Natural killer cell (primary cell): ENCODE measurements around the gene KCNH4. TPM values are rescaled to one million over a fixed set of nuclear protein-coding genes. Genes with fewer than 3 reads are reported as not detected.

Experiments
- ATAC-seq, 3 donors: fragments of 150-1000 bp in 2 of 3; fragments of 200-7000 bp in 1 of 3; cut with Tn5 transposase; 1 replicate in 1 of 3; 2 replicates in 2 of 3; pipeline ENCODE4 v1.10.0; 2021; ENCODE audit warnings: mild to moderate bottlenecking in 2 of 3, moderate library complexity in 2 of 3
- DNase-seq, 2 donors: peaks; one replicate each; pipeline versions ENCODE4 v3.0.0 to v3.0.0-alpha.2; 2013 to 2021; ENCODE audit warnings: mixed read lengths in 1 of 2
- H3K27ac ChIP-seq: one replicate; pipeline ENCODE4 v1.5.1; 2013; ENCODE audit warnings: mild to moderate bottlenecking, low read length
- H3K27me3 ChIP-seq: one replicate; pipeline ENCODE4 v1.6.1; 2013; ENCODE audit warnings: low read length; ENCODE audit not compliant: control insufficient read depth, insufficient read depth
- H3K36me3 ChIP-seq: one replicate; pipeline ENCODE4 v1.6.1; 2013; ENCODE audit warnings: low read length; ENCODE audit not compliant: control insufficient read depth, insufficient read depth
- H3K4me1 ChIP-seq: one replicate; pipeline ENCODE4 v1.6.1; 2013; ENCODE audit warnings: low read length; ENCODE audit not compliant: control insufficient read depth, insufficient read depth
- H3K4me3 ChIP-seq: one replicate; pipeline ENCODE4 v1.5.1; 2013; ENCODE audit warnings: low read length
- H3K9me3 ChIP-seq: one replicate; pipeline ENCODE4 v1.6.1; 2013; ENCODE audit warnings: low read length; ENCODE audit not compliant: control insufficient read depth, insufficient read depth
- H3K27ac Mint-ChIP-seq, 2 donors: one replicate each; pipeline ENCODE4 v1.8.0; 2022; ENCODE audit warnings: mild to moderate bottlenecking in 2 of 2, mixed read lengths in 2 of 2, moderate library complexity in 1 of 2
- H3K27me3 Mint-ChIP-seq, 2 donors: one replicate each; pipeline ENCODE4 v1.8.0; 2022; ENCODE audit warnings: low read depth in 2 of 2, mixed read lengths in 2 of 2
- H3K36me3 Mint-ChIP-seq: one replicate; pipeline ENCODE4 v1.8.0; 2022; ENCODE audit warnings: mixed read lengths
- H3K4me1 Mint-ChIP-seq, 2 donors: one replicate each; pipeline ENCODE4 v1.8.0; 2022; ENCODE audit warnings: mixed read lengths in 2 of 2
- H3K4me3 Mint-ChIP-seq: one replicate; pipeline ENCODE4 v1.8.0; 2022; ENCODE audit warnings: mild to moderate bottlenecking, moderate library complexity, mixed read lengths
- H3K9me3 Mint-ChIP-seq, 2 donors: one replicate each; pipeline ENCODE4 v1.8.0; 2022; ENCODE audit warnings: mixed read lengths in 2 of 2
- CTCF ChIP-seq: fragments of 200-600 bp; IDR thresholded peaks from one replicate; pipeline ENCODE4 v1.8.0; 2022; ENCODE audit warnings: antibody characterized with exemption
- WGBS: methylation state at CpG from one replicate; pipeline ENCODE4 v1.1.7; 2013; ENCODE audit warnings: missing lambda C conversion rate; ENCODE audit not compliant: insufficient coverage; 5-methylcytosine and 5-hydroxymethylcytosine counted together
- intact Hi-C: fragments of 100-400 bp; cut with micrococcal nuclease; formaldehyde crosslinking; loops from one replicate; pipeline ENCODE4 v1.14.2; 2022
- total RNA-seq, 4 donors: library from RNA; stranded (reverse); fragments of 120-200 nt in 1 of 4; gene quantifications; one replicate each; pipeline versions ENCODE4 v1.2.3 to v1.2.4, GENCODE V29; 2013 to 2022

KCNH4 gene
- total RNA-seq, 3 donors from 2014 or later (not counting 1 experiment from before 2014, with no cell fraction given) = 0.12 to 0.27 (median 0.20) TPM

- DNase-seq (no peak), ATAC-seq (no peak)
- intact Hi-C loops = loop anchor here (5.0 kb wide), 1 partner anchor 382 kb away; no protein-coding TSS in a partner anchor
- H3K9me3 ChIP-seq = no peaks in the 10 kb centered on the region
- no peak for TF ChIP-seq CTCF
- Mint-ChIP-seq H3K4me3 (peak overlapping the region; percentile 13), H3K27ac (no peak overlapping the region), H3K4me1 (peaks cover 5 to 24% of the 10 kb centered on the region in 2 donors), H3K36me3 (no peaks in the 10 kb centered on the region), H3K9me3 (no peaks in the 10 kb centered on the region), H3K27me3 (no peaks in the 10 kb centered on the region)
- no peak overlapping the region for H3K4me3 ChIP-seq
- 93% methylated on average over 18 of the region's 18 CpGs for WGBS
- no peak overlapping the region for H3K27ac ChIP-seq
- peaks cover 26% of the 10 kb centered on the region for H3K4me1 ChIP-seq
- peaks cover 4% of the 10 kb centered on the region for H3K36me3 ChIP-seq
- no peaks in the 10 kb centered on the region for H3K27me3 ChIP-seq
Observed at GRCh38 chr17:42119301-42119700, 61.6 kb downstream of the KCNH4 start.

- peak overlapping the region; percentile 65 for H3K4me3 Mint-ChIP-seq
- ATAC-seq = no peak
- 86% methylated on average over 2 of the region's 2 CpGs for WGBS
Observed at GRCh38 chr17:42118545-42118944, 62.4 kb downstream of the KCNH4 start.

GRCh38 chr17:42118126-42118510 is 62.8 kb downstream of the KCNH4 start:
- intact Hi-C loops = loop anchor here (5.0 kb wide), 1 partner anchor 381 kb away; no protein-coding TSS in a partner anchor
- DNase-seq (no peak), ATAC-seq (no peak)
- H3K9me3 Mint-ChIP-seq = no peaks in the 10 kb centered on the region
- Histone ChIP-seq H3K36me3 (peaks cover 3% of the 10 kb centered on the region), H3K27ac (no peak overlapping the region), H3K9me3 (no peaks in the 10 kb centered on the region), H3K4me1 (peaks cover 30% of the 10 kb centered on the region), H3K27me3 (no peaks in the 10 kb centered on the region), H3K4me3 (no peak overlapping the region)
- peak overlapping the region; percentile 65 for H3K4me3 Mint-ChIP-seq
- no peaks in the 10 kb centered on the region for H3K36me3 Mint-ChIP-seq
- peak overlapping the region in 1 of 2 donors; percentile 22 for H3K27ac Mint-ChIP-seq
- TF ChIP-seq CTCF = no peak
- no peaks in the 10 kb centered on the region for H3K27me3 Mint-ChIP-seq
- H3K4me1 Mint-ChIP-seq = peaks cover 5 to 24% of the 10 kb centered on the region in 2 donors
- WGBS = 90% methylated on average over 4 of the region's 4 CpGs

More at GRCh38 chr17:42118545-42118944, 62.4 kb downstream of the KCNH4 start:
- intact Hi-C loops = loop anchor here (5.0 kb wide), 1 partner anchor 381 kb away; no protein-coding TSS in a partner anchor
- no peak overlapping the region for H3K27ac ChIP-seq
- Mint-ChIP-seq H3K27me3 (no peaks in the 10 kb centered on the region), H3K27ac (peak overlapping the region in 1 of 2 donors; percentile 22), H3K9me3 (no peaks in the 10 kb centered on the region), H3K4me1 (peaks cover 5 to 24% of the 10 kb centered on the region in 2 donors), H3K36me3 (no peaks in the 10 kb centered on the region)
- peaks cover 26% of the 10 kb centered on the region for H3K4me1 ChIP-seq
- no peak for TF ChIP-seq CTCF
- no peaks in the 10 kb centered on the region for H3K9me3 ChIP-seq
- peaks cover 3% of the 10 kb centered on the region for H3K36me3 ChIP-seq
- peak in 1 of 2 donors; percentile 65 for DNase-seq
- H3K4me3 ChIP-seq = no peak overlapping the region
- H3K27me3 ChIP-seq = no peaks in the 10 kb centered on the region
